ENCODE measurements around the gene TCF4.

Gene TCF4

DNA sequence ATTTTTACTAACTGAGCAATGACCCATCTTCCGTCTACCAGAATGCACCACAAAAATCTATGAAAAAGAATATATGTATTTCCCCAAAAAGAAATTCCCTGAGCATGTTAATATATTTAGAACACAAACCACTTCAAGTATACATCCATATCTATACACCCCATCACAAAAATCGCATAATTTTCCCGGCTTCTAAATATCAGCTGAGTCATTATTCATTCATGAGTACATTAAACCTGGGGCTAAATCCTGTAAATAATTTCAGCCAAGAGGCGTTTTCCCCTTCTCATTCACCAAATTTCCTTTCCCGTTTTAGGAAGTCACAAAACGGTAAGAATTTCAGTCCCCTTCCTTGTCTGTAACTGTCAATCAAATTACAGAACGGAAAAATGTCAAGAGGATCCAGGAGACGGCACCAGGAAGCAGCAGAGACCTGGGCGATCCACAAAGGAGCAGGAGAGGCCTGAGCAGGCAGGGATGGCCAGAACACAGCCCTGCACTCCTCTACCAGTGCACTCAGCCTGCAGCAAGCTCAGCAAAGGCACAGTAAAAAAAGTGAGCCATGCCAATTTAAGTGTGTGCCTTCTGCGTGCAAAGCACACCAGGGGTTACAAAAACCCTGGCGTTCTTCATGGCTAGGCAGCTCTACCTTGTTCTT is 300.7 kb downstream of the TCF4 start:
- H3K4me1 Mint-ChIP-seq (ENCODE audit: low read depth) = no peaks in the 10 kb centered on the region
- no peaks in the 10 kb centered on the region for H3K9me3 Mint-ChIP-seq
- H3K27ac Mint-ChIP-seq = no peak overlapping the region

DNA sequence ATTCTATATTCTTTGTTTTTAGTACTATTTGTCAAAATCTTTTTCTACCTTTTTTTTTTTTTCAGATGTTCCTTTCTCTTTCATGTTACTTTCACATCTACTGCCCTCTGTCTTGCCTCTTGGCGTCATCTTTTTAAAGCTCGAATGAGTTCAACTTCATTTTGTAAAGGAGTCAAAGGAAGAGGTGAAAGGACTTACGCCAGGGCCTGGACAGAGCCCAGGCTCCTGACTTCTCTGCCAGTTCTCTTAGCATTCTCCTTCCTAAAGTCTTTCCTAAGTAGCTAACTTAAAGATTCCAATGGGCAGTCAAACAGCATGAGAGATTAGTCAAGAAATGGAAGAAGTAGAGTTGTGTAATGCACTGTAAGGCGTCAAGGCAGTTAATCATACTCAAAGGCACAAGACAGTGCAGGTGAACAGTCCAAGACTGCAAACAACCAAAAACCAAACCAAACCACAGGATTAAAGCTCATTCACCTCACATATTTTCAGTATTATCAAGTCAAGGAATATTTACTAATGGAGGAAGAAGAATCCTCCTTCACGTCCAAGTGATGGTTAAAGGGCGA is 301.7 kb downstream of the TCF4 start:
- Mint-ChIP-seq H3K9me3 (no peaks in the 10 kb centered on the region), H3K36me3 (ENCODE audit: low read depth) (no peaks in the 10 kb centered on the region), H3K27ac (no peak overlapping the region), H3K27me3 (ENCODE audit: low read depth) (no peaks in the 10 kb centered on the region), H3K4me3 (no peak overlapping the region), H3K4me1 (ENCODE audit: low read depth) (no peaks in the 10 kb centered on the region)

More for the DNA sequence above, 300.7 kb downstream of the TCF4 start:
- Mint-ChIP-seq H3K4me3 (no peak overlapping the region), H3K27me3 (ENCODE audit: low read depth) (no peaks in the 10 kb centered on the region), H3K36me3 (ENCODE audit: low read depth) (no peaks in the 10 kb centered on the region)

- Mint-ChIP-seq H3K36me3 (ENCODE audit: low read depth) (no peaks in the 10 kb centered on the region), H3K4me3 (no peak overlapping the region), H3K27ac (no peak overlapping the region), H3K9me3 (no peaks in the 10 kb centered on the region), H3K27me3 (ENCODE audit: low read depth) (no peaks in the 10 kb centered on the region), H3K4me1 (ENCODE audit: low read depth) (no peaks in the 10 kb centered on the region)
These were observed 303.4 kb downstream of the TCF4 start for GRCh38 chr18:55284614-55285013.

GRCh38 chr18:55283309-55283708 is 304.7 kb downstream of the TCF4 start:
- no peaks in the 10 kb centered on the region for H3K36me3 Mint-ChIP-seq (ENCODE audit: low read depth)

GRCh38 chr18:55280503-55280902 is 307.5 kb downstream of the TCF4 start:
- Mint-ChIP-seq H3K27ac (no peak overlapping the region), H3K4me3 (no peak overlapping the region), H3K36me3 (ENCODE audit: low read depth) (no peaks in the 10 kb centered on the region), H3K27me3 (ENCODE audit: low read depth) (no peaks in the 10 kb centered on the region), H3K9me3 (no peaks in the 10 kb centered on the region), H3K4me1 (ENCODE audit: low read depth) (no peaks in the 10 kb centered on the region)

More at GRCh38 chr18:55283309-55283708, 304.7 kb downstream of the TCF4 start:
- no peak overlapping the region for H3K27ac Mint-ChIP-seq
- H3K27me3 Mint-ChIP-seq (ENCODE audit: low read depth) = no peaks in the 10 kb centered on the region
- H3K4me3 Mint-ChIP-seq = no peak overlapping the region
- H3K9me3 Mint-ChIP-seq = no peaks in the 10 kb centered on the region
- no peaks in the 10 kb centered on the region for H3K4me1 Mint-ChIP-seq (ENCODE audit: low read depth)

DNA sequence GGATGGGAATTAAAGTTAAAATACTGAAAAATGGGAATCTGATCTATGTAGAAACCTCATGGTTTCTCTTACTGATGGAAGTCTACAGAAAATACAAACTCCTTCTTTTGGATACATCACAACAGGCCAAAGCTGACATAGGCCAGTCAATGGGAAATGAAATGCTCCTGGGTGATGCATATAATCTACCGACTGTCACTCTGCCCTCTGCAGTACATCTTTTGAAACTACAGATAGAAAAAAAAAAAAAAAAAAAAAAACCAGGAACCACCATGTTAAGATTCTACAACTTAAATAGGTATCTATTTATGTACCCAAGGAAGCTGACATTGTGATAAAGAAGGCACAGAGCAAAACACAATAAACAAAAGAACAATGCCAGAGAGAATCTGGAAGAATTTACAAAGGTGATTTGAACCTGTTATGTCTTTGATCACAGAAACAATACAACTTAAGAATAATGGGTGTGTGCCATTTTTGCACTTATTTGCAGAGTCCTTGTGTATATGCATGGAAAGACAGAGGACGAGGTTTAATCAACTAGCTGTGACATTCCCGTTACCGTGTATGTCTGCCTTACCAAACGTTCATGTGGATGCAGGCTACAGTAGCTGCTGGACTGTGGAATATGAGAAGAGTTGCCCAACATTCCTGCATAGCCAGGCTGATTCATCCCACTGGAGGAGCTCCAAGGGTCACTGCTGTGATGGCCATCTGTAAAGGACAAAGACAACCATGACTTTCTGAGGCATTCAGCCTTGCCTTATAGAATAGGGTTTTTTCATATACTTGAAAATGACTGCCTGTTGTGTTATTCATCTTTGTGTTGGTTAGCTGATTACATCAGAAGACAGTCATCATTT is 312.7 kb downstream of the TCF4 start:
- Mint-ChIP-seq H3K4me1 (ENCODE audit: low read depth) (no peaks in the 10 kb centered on the region), H3K4me3 (no peak overlapping the region), H3K27me3 (ENCODE audit: low read depth) (no peaks in the 10 kb centered on the region), H3K36me3 (ENCODE audit: low read depth) (no peaks in the 10 kb centered on the region), H3K9me3 (no peaks in the 10 kb centered on the region), H3K27ac (no peak overlapping the region)

GRCh38 chr18:55272510-55273243 is 315.3 kb downstream of the TCF4 start:
- H3K27ac Mint-ChIP-seq = no peak overlapping the region
- no peak overlapping the region for H3K4me3 Mint-ChIP-seq
- H3K36me3 Mint-ChIP-seq (ENCODE audit: low read depth) = no peaks in the 10 kb centered on the region
- peaks cover 1% of the 10 kb centered on the region for H3K4me1 Mint-ChIP-seq (ENCODE audit: low read depth)
- H3K9me3 Mint-ChIP-seq = no peaks in the 10 kb centered on the region
- H3K27me3 Mint-ChIP-seq (ENCODE audit: low read depth) = no peaks in the 10 kb centered on the region

DNA sequence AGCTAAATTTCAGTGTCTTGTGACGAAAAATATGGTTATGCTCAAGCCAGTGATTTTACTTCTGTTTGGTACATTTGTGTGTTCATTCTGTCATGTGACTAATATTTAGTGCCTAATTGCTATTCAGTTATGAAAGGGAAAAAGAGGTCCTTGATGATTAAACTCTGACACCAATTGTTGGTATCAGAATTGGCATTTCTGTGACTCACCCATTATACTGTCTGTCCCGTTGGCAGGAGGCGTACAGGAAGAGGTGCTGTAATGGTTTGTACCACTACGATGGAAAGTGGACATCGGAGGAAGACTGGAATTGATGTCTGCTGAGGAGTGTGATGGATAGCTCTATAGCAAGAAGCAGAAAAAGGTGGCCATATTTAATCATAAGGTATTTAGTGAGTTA is 318.4 kb downstream of the TCF4 start:
- H3K36me3 Mint-ChIP-seq (ENCODE audit: low read depth) = no peaks in the 10 kb centered on the region
- peaks cover 1% of the 10 kb centered on the region for H3K4me1 Mint-ChIP-seq (ENCODE audit: low read depth)
- H3K27ac Mint-ChIP-seq = no peak overlapping the region
- H3K4me3 Mint-ChIP-seq = no peak overlapping the region
- H3K27me3 Mint-ChIP-seq (ENCODE audit: low read depth) = no peaks in the 10 kb centered on the region
- H3K9me3 Mint-ChIP-seq = no peaks in the 10 kb centered on the region

- Mint-ChIP-seq H3K4me1 (ENCODE audit: low read depth) (peaks cover 1% of the 10 kb centered on the region), H3K4me3 (no peak overlapping the region), H3K36me3 (ENCODE audit: low read depth) (no peaks in the 10 kb centered on the region), H3K9me3 (no peaks in the 10 kb centered on the region), H3K27ac (no peak overlapping the region), H3K27me3 (ENCODE audit: low read depth) (no peaks in the 10 kb centered on the region)
These were observed 319.2 kb downstream of the TCF4 start for GRCh38 chr18:55268628-55269275.

DNA sequence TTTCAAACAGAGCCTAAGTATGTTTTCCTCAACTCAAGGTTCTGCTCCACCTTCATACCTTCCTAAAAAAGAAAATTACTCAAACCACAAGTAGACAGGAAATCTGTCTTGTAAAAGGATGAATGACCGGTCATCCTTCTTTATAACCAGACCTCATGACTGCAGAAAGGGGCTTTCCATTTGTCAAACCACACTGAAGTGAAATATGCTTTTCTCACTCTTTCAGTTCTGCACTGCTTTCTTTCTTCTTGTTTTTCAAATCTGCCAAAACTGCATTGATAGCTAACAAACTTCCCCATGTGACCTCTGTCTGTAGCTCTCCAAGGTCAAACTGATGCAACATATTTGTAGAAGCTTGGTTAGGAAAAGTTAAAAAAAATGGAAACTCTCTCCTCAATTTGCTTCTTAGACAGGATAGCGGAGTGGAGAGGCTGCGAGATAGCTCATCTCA is 319.8 kb downstream of the TCF4 start:
- Mint-ChIP-seq H3K9me3 (no peaks in the 10 kb centered on the region), H3K27me3 (ENCODE audit: low read depth) (no peaks in the 10 kb centered on the region), H3K4me3 (no peak overlapping the region), H3K27ac (no peak overlapping the region), H3K36me3 (ENCODE audit: low read depth) (no peaks in the 10 kb centered on the region), H3K4me1 (ENCODE audit: low read depth) (peaks cover 1% of the 10 kb centered on the region)

- Mint-ChIP-seq H3K27ac (no peak overlapping the region), H3K4me1 (ENCODE audit: low read depth) (peaks cover 1% of the 10 kb centered on the region), H3K4me3 (no peak overlapping the region), H3K27me3 (ENCODE audit: low read depth) (no peaks in the 10 kb centered on the region), H3K36me3 (ENCODE audit: low read depth) (no peaks in the 10 kb centered on the region), H3K9me3 (no peaks in the 10 kb centered on the region)
These were observed 321.0 kb downstream of the TCF4 start for GRCh38 chr18:55266981-55267380.

- no peak overlapping the region for H3K27ac Mint-ChIP-seq
- H3K9me3 Mint-ChIP-seq = no peaks in the 10 kb centered on the region
- no peaks in the 10 kb centered on the region for H3K27me3 Mint-ChIP-seq (ENCODE audit: low read depth)
- H3K4me3 Mint-ChIP-seq = no peak overlapping the region
- H3K36me3 Mint-ChIP-seq (ENCODE audit: low read depth) = no peaks in the 10 kb centered on the region
- peaks cover 1% of the 10 kb centered on the region for H3K4me1 Mint-ChIP-seq (ENCODE audit: low read depth)
These were observed 322.0 kb downstream of the TCF4 start for GRCh38 chr18:55265984-55266383.

DNA sequence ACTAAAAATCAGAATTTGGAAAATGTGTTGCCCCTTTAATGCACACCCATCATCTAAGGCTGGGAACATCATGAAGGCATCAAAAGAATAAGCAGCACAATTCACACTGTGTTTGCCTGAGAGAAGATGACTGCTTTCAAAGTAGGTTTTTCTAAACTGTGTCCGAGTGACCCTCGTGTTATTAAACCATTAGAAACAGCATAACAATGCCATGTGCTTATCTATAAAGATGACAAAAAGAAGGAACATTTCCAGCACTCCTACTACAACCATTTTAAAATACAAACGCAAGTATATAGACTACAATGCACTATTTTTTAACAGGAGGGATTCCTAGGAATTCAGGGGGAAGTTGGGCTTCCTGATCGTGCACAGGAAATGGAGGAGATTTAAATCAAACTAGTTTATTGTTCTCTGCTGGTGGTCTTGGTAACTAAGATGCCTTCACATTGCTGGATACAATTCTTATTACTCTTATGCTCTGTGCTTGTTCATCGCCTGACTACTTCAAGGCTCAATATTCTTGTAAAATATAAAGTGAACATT is 322.8 kb downstream of the TCF4 start:
- Mint-ChIP-seq H3K9me3 (no peaks in the 10 kb centered on the region), H3K36me3 (ENCODE audit: low read depth) (no peaks in the 10 kb centered on the region), H3K4me1 (ENCODE audit: low read depth) (peaks cover 1% of the 10 kb centered on the region), H3K4me3 (no peak overlapping the region), H3K27me3 (ENCODE audit: low read depth) (no peaks in the 10 kb centered on the region), H3K27ac (no peak overlapping the region)

- Mint-ChIP-seq H3K27ac (no peak overlapping the region), H3K36me3 (ENCODE audit: low read depth) (no peaks in the 10 kb centered on the region), H3K27me3 (ENCODE audit: low read depth) (no peaks in the 10 kb centered on the region), H3K4me1 (ENCODE audit: low read depth) (peaks cover 1% of the 10 kb centered on the region), H3K9me3 (no peaks in the 10 kb centered on the region), H3K4me3 (no peak overlapping the region)
These were observed 323.9 kb downstream of the TCF4 start for GRCh38 chr18:55264108-55264507.

All from T-helper 1 cell treated with Interleukin-12 subunit alpha and Interleukin-12 subunit beta and Interleukin-4 antibody, amounts not matched to agents 30 μg/mL and 1 μg/mL, for 36 hours (primary cell).